HAP-1 (cell line): ENCODE measurements around the gene SSX2IP.
"Not testable (repeated sequence)": the region's sequence is repeated elsewhere in the genome, so short reads cannot be mapped to it uniquely, and the experiment has no call there.

Experiments used
- DNase-seq, 2 experiments: peaks; one replicate each; pipeline ENCODE4 v3.0.0-alpha.2; 2016 to 2020; ENCODE audit warnings: low spot score in 2 of 2
- H3K27me3 ChIP-seq: fragments of 250-450 bp; sonication (Bioruptor Pico); 2 replicates; pipeline ENCODE4 v1.5.1; 2020; ENCODE audit warnings: low read depth, mild to moderate bottlenecking, moderate library complexity
- H3K36me3 ChIP-seq: fragments of 250-450 bp; sonication (Bioruptor Pico); replicated peaks from 2 replicates; pipeline ENCODE4 v1.5.1; 2020; ENCODE audit warnings: mild to moderate bottlenecking
- H3K4me1 ChIP-seq: fragments of 250-450 bp; sonication (Bioruptor Pico); 2 replicates; pipeline ENCODE4 v1.5.1; 2020; ENCODE audit warnings: mild to moderate bottlenecking
- H3K4me3 ChIP-seq: fragments of 250-450 bp; sonication (Bioruptor Pico); 2 replicates; pipeline ENCODE4 v1.5.1; 2020; ENCODE audit warnings: mild to moderate bottlenecking, moderate library complexity
- H3K9me3 ChIP-seq: fragments of 250-450 bp; sonication (Bioruptor Pico); 2 replicates; pipeline ENCODE4 v1.5.1; 2020; ENCODE audit warnings: mild to moderate bottlenecking, moderate library complexity
- in situ Hi-C: fragments of 300-500 bp; cut with MboI; formaldehyde crosslinking; loops from 3 replicates; pipeline ENCODE4 v1.14.3; 2020; ENCODE audit warnings: low sequenced_read_pairs, inconsistent platforms, mixed read lengths

Gene SSX2IP

GRCh38 chr1:84690397-84691121 is at the start of gene SSX2IP:
Gene SSX2IP, minus strand, starts transcription at chr1:84690461. Its CDS starts 19,242 bp downstream, at chr1:84671219.
- peaks cover 17% of the 10 kb centered on the region for H3K4me1 ChIP-seq
- no peaks in the 10 kb centered on the region for H3K36me3 ChIP-seq
- peak within 1 kb of the TSS; percentile 65 for H3K4me3 ChIP-seq
- H3K9me3 ChIP-seq: no peaks in the 10 kb centered on the region
- in situ Hi-C loops: no loop called here
- H3K27me3 ChIP-seq: no peaks in the 10 kb centered on the region
- peak; percentile 94 to 100 for DNase-seq

- Histone ChIP-seq H3K36me3 (no peaks in the 10 kb centered on the region), H3K4me1 (no peaks in the 10 kb centered on the region), H3K4me3 (no peak overlapping the region), H3K27me3 (no peaks in the 10 kb centered on the region), H3K9me3 (no peaks in the 10 kb centered on the region)
- in situ Hi-C loops: no loop called here
- DNase-seq: no peak
Observed at GRCh38 chr1:84738237-84738636, 48.0 kb upstream of the SSX2IP start.

- no peaks in the 10 kb centered on the region for H3K9me3 ChIP-seq
- DNase-seq: no peak
Observed at GRCh38 chr1:84737590-84737989, 47.3 kb upstream of the SSX2IP start.

GRCh38 chr1:84736944-84737343 is 46.7 kb upstream of the SSX2IP start:
- in situ Hi-C loops: no loop called here
- H3K36me3 ChIP-seq: no peaks in the 10 kb centered on the region
- no peaks in the 10 kb centered on the region for H3K9me3 ChIP-seq

More at GRCh38 chr1:84737590-84737989, 47.3 kb upstream of the SSX2IP start:
- H3K27me3 ChIP-seq: no peaks in the 10 kb centered on the region
- no peak overlapping the region for H3K4me3 ChIP-seq
- no peaks in the 10 kb centered on the region for H3K4me1 ChIP-seq
- no peaks in the 10 kb centered on the region for H3K36me3 ChIP-seq
- in situ Hi-C loops: no loop called here

GRCh38 chr1:84736445-84736844 is 46.2 kb upstream of the SSX2IP start:
- H3K4me3 ChIP-seq: no peak overlapping the region
- no peaks in the 10 kb centered on the region for H3K4me1 ChIP-seq
- H3K9me3 ChIP-seq: no peaks in the 10 kb centered on the region
- no peak for DNase-seq
- no peaks in the 10 kb centered on the region for H3K36me3 ChIP-seq
- no peaks in the 10 kb centered on the region for H3K27me3 ChIP-seq
- in situ Hi-C loops: no loop called here

More at GRCh38 chr1:84736944-84737343, 46.7 kb upstream of the SSX2IP start:
- no peaks in the 10 kb centered on the region for H3K27me3 ChIP-seq
- no peak overlapping the region for H3K4me3 ChIP-seq
- no peak for DNase-seq
- no peaks in the 10 kb centered on the region for H3K4me1 ChIP-seq

GRCh38 chr1:84735483-84735882 is 45.2 kb upstream of the SSX2IP start:
- H3K27me3 ChIP-seq: no peaks in the 10 kb centered on the region
- DNase-seq: no peak
- in situ Hi-C loops: no loop called here
- no peaks in the 10 kb centered on the region for H3K36me3 ChIP-seq
- H3K4me1 ChIP-seq: no peaks in the 10 kb centered on the region
- no peak overlapping the region for H3K4me3 ChIP-seq
- no peaks in the 10 kb centered on the region for H3K9me3 ChIP-seq

- H3K4me1 ChIP-seq: peaks cover 5% of the 10 kb centered on the region; the same call in 1 of the 2 replicates
- in situ Hi-C loops: no loop called here
- H3K9me3 ChIP-seq: no peaks in the 10 kb centered on the region
- DNase-seq: no peak
- H3K36me3 ChIP-seq: no peaks in the 10 kb centered on the region
- H3K4me3 ChIP-seq: no peak overlapping the region
- no peaks in the 10 kb centered on the region for H3K27me3 ChIP-seq
Observed at GRCh38 chr1:84732520-84732919, 42.3 kb upstream of the SSX2IP start.

- H3K27me3 ChIP-seq: no peaks in the 10 kb centered on the region
- H3K4me3 ChIP-seq: no peak overlapping the region
- in situ Hi-C loops: no loop called here
- no peak for DNase-seq
- peaks cover 5% of the 10 kb centered on the region; the same call in 1 of the 2 replicates for H3K4me1 ChIP-seq
- H3K9me3 ChIP-seq: no peaks in the 10 kb centered on the region
- no peaks in the 10 kb centered on the region for H3K36me3 ChIP-seq
Observed at GRCh38 chr1:84731519-84731918, 41.3 kb upstream of the SSX2IP start.

- H3K4me1 ChIP-seq, H3K4me3 ChIP-seq, DNase-seq, H3K27me3 ChIP-seq, H3K36me3 ChIP-seq, in situ Hi-C loops, H3K9me3 ChIP-seq: not testable (repeated sequence)
Observed at GRCh38 chr1:84727711-84728110, 37.5 kb upstream of the SSX2IP start.

GRCh38 chr1:84726593-84727499 is 36.6 kb upstream of the SSX2IP start:
- no peaks in the 10 kb centered on the region for H3K36me3 ChIP-seq
- H3K9me3 ChIP-seq: no peaks in the 10 kb centered on the region
- no peaks in the 10 kb centered on the region for H3K27me3 ChIP-seq
- H3K4me1 ChIP-seq: peaks cover 5% of the 10 kb centered on the region; the same call in 1 of the 2 replicates
- H3K4me3 ChIP-seq: no peak overlapping the region
- no peak for DNase-seq
- in situ Hi-C loops: no loop called here

GRCh38 chr1:84724128-84724860 is 34.0 kb upstream of the SSX2IP start:
- DNase-seq: peak in 1 of 2 experiments; percentile 78
- Histone ChIP-seq H3K4me1 (peaks cover 19% of the 10 kb centered on the region), H3K9me3 (no peaks in the 10 kb centered on the region), H3K4me3 (no peak overlapping the region), H3K36me3 (no peaks in the 10 kb centered on the region), H3K27me3 (no peaks in the 10 kb centered on the region)
- in situ Hi-C loops: no loop called here

GRCh38 chr1:84722794-84723193 is 32.5 kb upstream of the SSX2IP start:
- H3K36me3 ChIP-seq: no peaks in the 10 kb centered on the region
- no peaks in the 10 kb centered on the region for H3K9me3 ChIP-seq
- peaks cover 25% of the 10 kb centered on the region for H3K4me1 ChIP-seq
- no peak overlapping the region for H3K4me3 ChIP-seq
- no peaks in the 10 kb centered on the region for H3K27me3 ChIP-seq
- DNase-seq: no peak
- in situ Hi-C loops: no loop called here

- H3K9me3 ChIP-seq, in situ Hi-C loops, H3K36me3 ChIP-seq, DNase-seq, H3K4me3 ChIP-seq, H3K27me3 ChIP-seq: not testable (repeated sequence)
- peaks cover 25% of the 10 kb centered on the region for H3K4me1 ChIP-seq
Observed at GRCh38 chr1:84721872-84722271, 31.6 kb upstream of the SSX2IP start.
